ENCODE data around the gene CREG2. TPM values are rescaled to one million over a fixed set of nuclear protein-coding genes. Genes with fewer than 3 reads are reported as not detected.
A peak's percentile ranks its signal among the peaks of the same experiment; 100 is the strongest.

CREG2 gene
- polyA plus RNA-seq, 1 experiment: not detected

- POLR2A ChIA-PET: no interaction called here
- H3K27me3 ChIP-seq (ENCODE audit: control insufficient read depth, insufficient read depth, low read length): no peaks in the 10 kb centered on the region
These were observed 39.9 kb upstream of the CREG2 start for GRCh38 chr2:101427240-101427639.

GRCh38 chr2:101426822-101427221 is 39.5 kb upstream of the CREG2 start:
- Histone ChIP-seq H3K27ac (ENCODE audit: low read depth, low read length) (no peak overlapping the region), H3K9me3 (ENCODE audit: control insufficient read depth, insufficient read depth, low read length) (no peaks in the 10 kb centered on the region), H3K4me3 (ENCODE audit: low read depth, low read length) (no peak overlapping the region), H3K27me3 (ENCODE audit: control insufficient read depth, insufficient read depth, low read length) (no peaks in the 10 kb centered on the region)
- CTCF ChIA-PET: no interaction called here
- POLR2A ChIA-PET: no interaction called here
- no peak for DNase-seq (ENCODE audit: low read depth, low spot score)
- TF ChIP-seq CTCF (IDR thresholded peaks at IDR 0.05; ENCODE audit: low read depth, low read length): no peak

More at GRCh38 chr2:101427240-101427639, 39.9 kb upstream of the CREG2 start:
- no peak for TF ChIP-seq CTCF (IDR thresholded peaks at IDR 0.05; ENCODE audit: low read depth, low read length)
- no peaks in the 10 kb centered on the region for H3K9me3 ChIP-seq (ENCODE audit: control insufficient read depth, insufficient read depth, low read length)
- H3K27ac ChIP-seq (ENCODE audit: low read depth, low read length): no peak overlapping the region
- CTCF ChIA-PET: interaction anchor here (2.1 kb wide), 1 partner anchor 9 kb away, joined by 9 read pairs; no protein-coding TSS in a partner anchor
- H3K4me3 ChIP-seq (ENCODE audit: low read depth, low read length): no peak overlapping the region
- no peak for DNase-seq (ENCODE audit: low read depth, low spot score)

GRCh38 chr2:101420623-101421022 is 33.3 kb upstream of the CREG2 start:
- no peak for TF ChIP-seq CTCF (IDR thresholded peaks at IDR 0.05; ENCODE audit: low read depth, low read length)
- no peaks in the 10 kb centered on the region for H3K27me3 ChIP-seq (ENCODE audit: control insufficient read depth, insufficient read depth, low read length)
- POLR2A ChIA-PET: no interaction called here
- DNase-seq (ENCODE audit: low read depth, low spot score): no peak
- no peak overlapping the region for H3K4me3 ChIP-seq (ENCODE audit: low read depth, low read length)
- H3K27ac ChIP-seq (ENCODE audit: low read depth, low read length): no peak overlapping the region
- H3K9me3 ChIP-seq (ENCODE audit: control insufficient read depth, insufficient read depth, low read length): no peaks in the 10 kb centered on the region
- CTCF ChIA-PET: interaction anchor here (0.6 to 3.0 kb wide), 2 partner anchors 11 to 279 kb away, joined by 3 to 13 read pairs; no protein-coding TSS in a partner anchor

- peak; percentile 86 for TF ChIP-seq CTCF (IDR thresholded peaks at IDR 0.05; ENCODE audit: low read depth, low read length)
- POLR2A ChIA-PET: no interaction called here
- DNase-seq (ENCODE audit: low read depth, low spot score): peak; percentile 27
- Histone ChIP-seq H3K27me3 (ENCODE audit: control insufficient read depth, insufficient read depth, low read length) (no peaks in the 10 kb centered on the region), H3K27ac (ENCODE audit: low read depth, low read length) (no peak overlapping the region), H3K9me3 (ENCODE audit: control insufficient read depth, insufficient read depth, low read length) (no peaks in the 10 kb centered on the region), H3K4me3 (ENCODE audit: low read depth, low read length) (no peak overlapping the region)
- CTCF ChIA-PET: interaction anchor here (0.7 to 3.0 kb wide), 43 partner anchors 9 to 1030 kb away, joined by 3 to 53 read pairs (median 4); partner anchors contain the start of gene MAP4K4
These were observed 31.9 kb upstream of the CREG2 start for GRCh38 chr2:101419096-101419663.

GRCh38 chr2:101418460-101419095 is 31.3 kb upstream of the CREG2 start:
- Histone ChIP-seq H3K9me3 (ENCODE audit: control insufficient read depth, insufficient read depth, low read length) (no peaks in the 10 kb centered on the region), H3K27ac (ENCODE audit: low read depth, low read length) (no peak overlapping the region), H3K4me3 (ENCODE audit: low read depth, low read length) (no peak overlapping the region), H3K27me3 (ENCODE audit: control insufficient read depth, insufficient read depth, low read length) (no peaks in the 10 kb centered on the region)
- TF ChIP-seq CTCF (IDR thresholded peaks at IDR 0.05; ENCODE audit: low read depth, low read length): no peak
- ChIA-PET POLR2A (no interaction called here), CTCF (interaction anchor here (0.6 to 3.0 kb wide), 43 partner anchors 8 to 1031 kb away, joined by 3 to 53 read pairs (median 4); partner anchors contain the start of gene MAP4K4)
- no peak for DNase-seq (ENCODE audit: low read depth, low spot score)

Measured in AG04450 (cell line).